ENCODE results near the gene ARHGEF7. TPM values are rescaled to one million over a fixed set of nuclear protein-coding genes. Genes with fewer than 3 reads are reported as not detected.

ARHGEF7 gene
- polyA plus RNA-seq, 3 donors, result 61.6 to 76.2 (median 75.3) TPM

GRCh38 chr13:111339366-111340143 is 224.4 kb downstream of the ARHGEF7 start:
- no peak for DNase-seq

GRCh38 chr13:111341886-111342285 is 226.8 kb downstream of the ARHGEF7 start:
- DNase-seq, result no peak

GRCh38 chr13:111342721-111343120 is 227.6 kb downstream of the ARHGEF7 start:
- DNase-seq, result no peak

- DNase-seq, result no peak
These were observed 228.2 kb downstream of the ARHGEF7 start for GRCh38 chr13:111343186-111343805.

- peak; percentile 49 for DNase-seq
These were observed 229.5 kb downstream of the ARHGEF7 start for GRCh38 chr13:111344471-111345191.

- DNase-seq, result no peak
These were observed 230.6 kb downstream of the ARHGEF7 start for GRCh38 chr13:111345682-111346081.

- DNase-seq, result no peak
These were observed 231.1 kb downstream of the ARHGEF7 start for GRCh38 chr13:111346101-111346680.

GRCh38 chr13:111347438-111347837 is 232.3 kb downstream of the ARHGEF7 start:
- no peak for DNase-seq

GRCh38 chr13:111353508-111353907 is 238.4 kb downstream of the ARHGEF7 start:
- DNase-seq, result no peak

GRCh38 chr13:111354789-111355188 is 239.7 kb downstream of the ARHGEF7 start:
- no peak for DNase-seq

Other genes with a start within 250 kb of the ARHGEF7 start
- 100 to 1,000 TPM; 206 to 389 (median 356) TPM for gene ANKRD10, start 200.2 kb upstream of the ARHGEF7 start, polyA plus RNA-seq (ENCODE audit: insufficient read length in 3 of 3)
- gene TEX29, start 205.3 kb downstream of the ARHGEF7 start, polyA plus RNA-seq (ENCODE audit: insufficient read length in 3 of 3), result under 1 TPM; 0.28 to 0.89 (median 0.56) TPM

All from renal pelvis (tissue), 4 donors.